Measurements from ENCODE around the gene GORASP1.

DNA sequence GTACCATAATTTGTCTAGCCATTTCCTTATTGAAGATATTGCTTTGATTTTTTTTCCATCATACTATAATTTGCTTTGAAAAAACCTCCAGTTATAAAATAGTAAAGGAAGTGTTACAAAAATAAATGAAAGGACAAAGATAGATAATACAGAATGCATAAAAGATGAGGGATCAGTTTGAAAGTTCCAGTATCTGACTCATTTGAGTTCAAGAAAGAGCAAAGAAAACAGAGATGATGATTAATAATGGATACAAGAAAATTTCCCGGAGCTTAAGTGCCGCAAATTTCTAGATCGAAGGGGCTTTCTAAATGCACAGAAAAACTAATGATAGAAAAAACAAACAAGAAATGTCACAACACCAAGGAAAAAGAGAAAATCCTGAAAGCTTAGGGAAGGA lies 51.3 kb downstream of the GORASP1 start:
- TF ChIP-seq, protein P1, sequence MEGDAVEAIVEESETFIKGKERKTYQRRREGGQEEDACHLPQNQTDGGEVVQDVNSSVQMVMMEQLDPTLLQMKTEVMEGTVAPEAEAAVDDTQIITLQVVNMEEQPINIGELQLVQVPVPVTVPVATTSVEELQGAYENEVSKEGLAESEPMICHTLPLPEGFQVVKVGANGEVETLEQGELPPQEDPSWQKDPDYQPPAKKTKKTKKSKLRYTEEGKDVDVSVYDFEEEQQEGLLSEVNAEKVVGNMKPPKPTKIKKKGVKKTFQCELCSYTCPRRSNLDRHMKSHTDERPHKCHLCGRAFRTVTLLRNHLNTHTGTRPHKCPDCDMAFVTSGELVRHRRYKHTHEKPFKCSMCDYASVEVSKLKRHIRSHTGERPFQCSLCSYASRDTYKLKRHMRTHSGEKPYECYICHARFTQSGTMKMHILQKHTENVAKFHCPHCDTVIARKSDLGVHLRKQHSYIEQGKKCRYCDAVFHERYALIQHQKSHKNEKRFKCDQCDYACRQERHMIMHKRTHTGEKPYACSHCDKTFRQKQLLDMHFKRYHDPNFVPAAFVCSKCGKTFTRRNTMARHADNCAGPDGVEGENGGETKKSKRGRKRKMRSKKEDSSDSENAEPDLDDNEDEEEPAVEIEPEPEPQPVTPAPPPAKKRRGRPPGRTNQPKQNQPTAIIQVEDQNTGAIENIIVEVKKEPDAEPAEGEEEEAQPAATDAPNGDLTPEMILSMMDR (conservative IDR thresholded peaks at IDR 0.05 in 1 of 2, IDR thresholded peaks at IDR 0.05 in 1 of 2; ENCODE audit: low read depth in 1 of 2, low read length in 2 of 2), result no peak
- no peak for TF ChIP-seq EZH2 (IDR thresholded peaks at IDR 0.05; ENCODE audit: low read length, missing control alignments)

All from fibroblast of lung (primary cell).